Transverse colon (tissue), 4 donors: ENCODE measurements around the gene TECPR2. TPM values are rescaled to one million over a fixed set of nuclear protein-coding genes. Genes with fewer than 3 reads are reported as not detected.

Experiments
- DNase-seq: peaks from one replicate; pipeline ENCODE4 v3.0.0-alpha.2; 2019
- H3K27ac ChIP-seq, 4 donors: fragments of 200-600 bp; sonication (generic); 2 replicates each; pipeline ENCODE4 v1.5.1; 2016 to 2018; ENCODE audit warnings: inconsistent platforms in 4 of 4
- H3K27me3 ChIP-seq: fragments of 200-600 bp; sonication (generic); 2 replicates; pipeline ENCODE4 v1.5.1; 2017; ENCODE audit warnings: inconsistent platforms
- H3K36me3 ChIP-seq, 4 donors: fragments of 200-600 bp; sonication (generic); 2 replicates each; pipeline ENCODE4 v1.5.1; 2017 to 2019; ENCODE audit warnings: inconsistent platforms in 4 of 4
- H3K4me1 ChIP-seq, 4 donors: fragments of 200-600 bp; sonication (generic); 2 replicates each; pipeline ENCODE4 v1.5.1; 2017 to 2020; ENCODE audit warnings: inconsistent platforms in 4 of 4
- H3K4me3 ChIP-seq, 4 donors: fragments of 200-600 bp; sonication (generic); 1 replicate in 1 of 4; 2 replicates in 3 of 4; pipeline versions ENCODE4 v1.5.1 to v1.6.1; 2017 to 2019; ENCODE audit warnings: inconsistent platforms in 4 of 4
- H3K9me3 ChIP-seq, 2 donors: fragments of 200-600 bp; sonication (generic); 2 replicates each; pipeline ENCODE4 v1.5.1; 2017 to 2019; ENCODE audit warnings: inconsistent platforms in 2 of 2
- EP300 ChIP-seq: sonication (generic); formaldehyde crosslinking; IDR thresholded peaks from one replicate; pipeline ENCODE4 v1.6.1; 2017; ENCODE audit warnings: antibody characterized with exemption, low read depth
- POLR2A ChIP-seq: fragments of 450-650 bp; IDR thresholded peaks from one replicate; pipeline ENCODE4 v1.6.1; 2016; ENCODE audit warnings: antibody characterized with exemption, mild to moderate bottlenecking, moderate library complexity
- POLR2AphosphoS5 ChIP-seq, 3 donors: sonication (generic); formaldehyde crosslinking; IDR thresholded peaks; one replicate each; pipeline ENCODE4 v1.6.1; 2016; ENCODE audit warnings: antibody characterized with exemption in 3 of 3
- WGBS, 2 donors: methylation state at CpG; one replicate each; pipeline ENCODE4 v1.1.5; 2018; ENCODE audit warnings: low coverage in 1 of 2; 5-methylcytosine and 5-hydroxymethylcytosine counted together
- in situ Hi-C, 4 donors: fragments of 200-750 bp; cut with MboI; loops; one replicate each; pipeline versions ENCODE4 v1.15.0 to v1.15.1; 2017; ENCODE audit warnings: low sequenced_read_pairs in 3 of 4, low pct_ligation_motif_present in 1 of 4, low pct_unique_long_range_greater_than_20kb in 1 of 4
- intact Hi-C: fragments of 100-400 bp; cut with DNase I; formaldehyde crosslinking; loops from one replicate; pipeline ENCODE4 v1.15.1; 2023; ENCODE audit warnings: low total_unique reads
- total RNA-seq, 4 donors: library from RNA; depleted of rRNA; stranded (reverse); fragments of >200 nt; gene quantifications; one replicate each; pipeline ENCODE4 v1.1.0, GENCODE V29; 2016
- TF ChIP-seq, protein P1 (sequence below), 5 experiments: fragments of 200-600 bp in 3 of 5; fragments of 450-650 bp in 2 of 5; sonication (generic) in 3 of 5; IDR thresholded peaks; 1 replicate in 2 of 5; 2 replicates in 3 of 5; pipeline ENCODE4 v1.5.1; 2016 to 2017; ENCODE audit warnings: antibody characterized with exemption in 5 of 5, inconsistent platforms in 3 of 5, mild to moderate bottlenecking in 2 of 5, moderate library complexity in 1 of 5

TECPR2 gene
- total RNA-seq, 4 donors from 2014 or later = 12.6 to 47.4 (median 17.9) TPM

DNA sequence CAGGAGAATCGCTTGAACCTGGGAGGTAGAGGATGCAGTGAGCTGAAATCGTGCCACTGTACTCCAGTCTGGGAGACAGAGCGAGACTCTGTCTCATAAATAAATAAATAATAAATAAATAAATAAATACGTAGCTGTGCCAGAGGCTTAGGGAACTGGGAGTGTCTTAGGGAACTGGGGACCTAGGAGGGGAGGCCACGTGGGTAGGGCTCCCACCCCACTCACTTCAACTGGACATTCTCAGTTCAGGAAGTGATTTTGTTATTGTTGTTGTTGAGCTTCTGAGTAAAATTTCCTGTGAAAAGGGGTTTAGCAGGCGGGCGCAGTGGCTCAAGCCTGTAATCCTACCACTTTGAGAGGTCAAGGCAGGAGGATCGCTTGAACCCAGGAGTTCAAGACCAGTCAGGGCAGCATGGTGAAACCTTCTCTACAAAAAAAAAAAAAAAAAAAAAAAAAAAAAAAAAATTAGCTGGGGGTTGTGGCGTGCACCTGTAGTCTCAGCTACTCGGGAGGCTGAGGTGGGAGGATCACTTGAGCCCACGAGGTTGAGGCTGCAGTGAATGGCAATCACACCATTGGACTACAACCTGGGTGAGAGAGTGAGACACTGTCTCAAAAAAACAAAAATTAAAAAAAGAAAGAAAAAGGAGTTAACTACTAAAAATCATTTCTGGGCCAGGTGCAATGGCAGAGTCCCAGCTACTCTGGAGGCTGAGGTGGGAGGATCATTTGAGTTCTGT, 165.9 kb downstream of the TECPR2 start:
- Histone ChIP-seq H3K27ac (peak overlapping the region; percentile 67 to 78 (median 69)), H3K9me3 (no peaks in the 10 kb centered on the region), H3K4me1 (peaks cover 15 to 38% (median 32%) of the 10 kb centered on the region in 4 donors), H3K4me3 (no peak overlapping the region), H3K36me3 (no peaks in the 10 kb centered on the region), H3K27me3 (no peaks in the 10 kb centered on the region)
- DNase-seq = no peak
- intact Hi-C loops = no loop called here
- WGBS, 2 donors = 67 to 78% methylated on average over 9 to 11 of the region's 11 CpGs
- no peak for TF ChIP-seq POLR2AphosphoS5 (IDR thresholded peaks at IDR 0.05)
- no peak for TF ChIP-seq EP300
- TF ChIP-seq POLR2A = no peak
- TF ChIP-seq, protein P1, sequence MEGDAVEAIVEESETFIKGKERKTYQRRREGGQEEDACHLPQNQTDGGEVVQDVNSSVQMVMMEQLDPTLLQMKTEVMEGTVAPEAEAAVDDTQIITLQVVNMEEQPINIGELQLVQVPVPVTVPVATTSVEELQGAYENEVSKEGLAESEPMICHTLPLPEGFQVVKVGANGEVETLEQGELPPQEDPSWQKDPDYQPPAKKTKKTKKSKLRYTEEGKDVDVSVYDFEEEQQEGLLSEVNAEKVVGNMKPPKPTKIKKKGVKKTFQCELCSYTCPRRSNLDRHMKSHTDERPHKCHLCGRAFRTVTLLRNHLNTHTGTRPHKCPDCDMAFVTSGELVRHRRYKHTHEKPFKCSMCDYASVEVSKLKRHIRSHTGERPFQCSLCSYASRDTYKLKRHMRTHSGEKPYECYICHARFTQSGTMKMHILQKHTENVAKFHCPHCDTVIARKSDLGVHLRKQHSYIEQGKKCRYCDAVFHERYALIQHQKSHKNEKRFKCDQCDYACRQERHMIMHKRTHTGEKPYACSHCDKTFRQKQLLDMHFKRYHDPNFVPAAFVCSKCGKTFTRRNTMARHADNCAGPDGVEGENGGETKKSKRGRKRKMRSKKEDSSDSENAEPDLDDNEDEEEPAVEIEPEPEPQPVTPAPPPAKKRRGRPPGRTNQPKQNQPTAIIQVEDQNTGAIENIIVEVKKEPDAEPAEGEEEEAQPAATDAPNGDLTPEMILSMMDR (IDR thresholded peaks at IDR 0.05) = no peak
- in situ Hi-C loops = loop anchor here in 1 of 4 donors (10.0 kb wide), 1 partner anchor 66 kb away; the partner anchor contains the start of gene RCOR1

DNA sequence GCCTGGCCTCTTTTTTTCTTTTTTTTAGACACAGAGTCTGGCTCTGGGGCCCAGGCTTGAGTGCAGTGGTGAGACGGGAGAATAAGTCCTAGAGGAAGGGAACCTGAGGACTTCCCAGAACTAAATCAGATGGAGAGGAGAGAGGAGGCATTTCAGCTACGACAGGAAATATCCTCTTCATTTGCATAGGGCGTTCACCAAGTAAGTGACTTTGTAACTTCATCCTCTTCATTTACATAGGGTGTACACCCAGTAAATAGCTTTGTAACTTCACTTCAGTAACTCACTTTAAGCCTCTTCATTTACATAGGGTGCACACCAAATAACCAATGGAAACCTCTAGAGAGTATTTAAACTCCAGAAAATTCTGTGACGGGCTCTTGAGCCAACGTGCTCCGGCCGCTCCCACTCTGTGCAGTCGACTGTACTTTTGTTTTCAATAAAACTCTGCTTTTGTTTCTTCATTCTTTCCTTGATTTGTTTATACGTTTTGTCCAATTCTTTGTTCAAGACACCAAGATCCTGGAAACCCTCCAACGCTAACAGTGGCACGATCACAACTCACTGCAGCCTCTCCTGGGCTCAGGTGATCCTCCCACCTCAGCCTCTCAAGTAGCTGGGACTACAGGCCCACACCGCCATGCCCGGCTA, 168.2 kb downstream of the TECPR2 start:
- no peak for DNase-seq
- H3K4me3 ChIP-seq = peak overlapping the region in 1 of 4 donors; percentile 19
- WGBS, 2 donors = 40 to 53% methylated on average over 12 to 13 of the region's 13 CpGs

GRCh38 chr14:102532204-102532658, 169.5 kb downstream of the TECPR2 start:
- peaks cover 8 to 20% (median 18%) of the 10 kb centered on the region in 4 donors for H3K4me1 ChIP-seq
- H3K4me3 ChIP-seq = no peak overlapping the region
- DNase-seq = no peak
- TF ChIP-seq POLR2A = no peak
- TF ChIP-seq, protein P1 (IDR thresholded peaks at IDR 0.05) = no peak
- no peak for TF ChIP-seq EP300
- TF ChIP-seq POLR2AphosphoS5 (IDR thresholded peaks at IDR 0.05) = no peak
- no peak overlapping the region for H3K27ac ChIP-seq
- WGBS, 2 donors = 78% methylated on average over 3 of the region's 3 CpGs; no CpG with 5 or more reads in 1 of the 2 donors
- intact Hi-C loops = no loop called here
- H3K9me3 ChIP-seq = no peaks in the 10 kb centered on the region
- H3K27me3 ChIP-seq = no peaks in the 10 kb centered on the region
- in situ Hi-C loops = no loop called here
- H3K36me3 ChIP-seq = no peaks in the 10 kb centered on the region

More for the DNA sequence above, 168.2 kb downstream of the TECPR2 start:
- TF ChIP-seq, protein P1 (IDR thresholded peaks at IDR 0.05) = no peak
- TF ChIP-seq POLR2A (peak; percentile 17), POLR2AphosphoS5 (IDR thresholded peaks at IDR 0.05) (peak in 1 of 3 donors; percentile 27)
- peaks cover 8 to 21% (median 18%) of the 10 kb centered on the region in 4 donors for H3K4me1 ChIP-seq
- H3K9me3 ChIP-seq = no peaks in the 10 kb centered on the region
- peak overlapping the region; percentile 75 to 83 (median 80) for H3K27ac ChIP-seq
- H3K36me3 ChIP-seq = no peaks in the 10 kb centered on the region
- no peaks in the 10 kb centered on the region for H3K27me3 ChIP-seq
- intact Hi-C loops (no loop called here), in situ Hi-C loops (no loop called here)

- Histone ChIP-seq H3K9me3 (no peaks in the 10 kb centered on the region), H3K4me3 (no peak overlapping the region), H3K27me3 (no peaks in the 10 kb centered on the region), H3K4me1 (peaks cover 0 to 5% (median 5%) of the 10 kb centered on the region in 4 donors), H3K27ac (no peak overlapping the region), H3K36me3 (no peaks in the 10 kb centered on the region)
- no peak for DNase-seq
- WGBS, 2 donors = 85% methylated on average over 15 of the region's 15 CpGs; no CpG with 5 or more reads in 1 of the 2 donors
- TF ChIP-seq POLR2AphosphoS5 (IDR thresholded peaks at IDR 0.05) = no peak
- TF ChIP-seq POLR2A = no peak
- TF ChIP-seq, protein P1 (IDR thresholded peaks at IDR 0.05) = no peak
- TF ChIP-seq EP300 = no peak
- intact Hi-C loops = no loop called here
- in situ Hi-C loops = no loop called here
Measured at GRCh38 chr14:102537981-102538601, 175.3 kb downstream of the TECPR2 start.
